OCI-LY7 (cell line): ENCODE results near the gene SLIT3. TPM values are rescaled to one million over a fixed set of nuclear protein-coding genes. Genes with fewer than 3 reads are reported as not detected.
"Not testable (repeated sequence)": the region's sequence is repeated elsewhere in the genome, so short reads cannot be mapped to it uniquely, and the experiment has no call there.

Experiments used
- BruUV-seq: library from RNA; stranded (reverse); fragments of 400-500 nt; replicated peaks from 2 replicates; lab custom pipeline; 2021; lab: Mats Ljungman, UMichigan
- CTCF ChIA-PET: fragments of 300-600 bp; sonication (Branson Sonifier 250); formaldehyde crosslinking; loops from one replicate; lab custom pipeline; 2022; ENCODE audit warnings: antibody characterized with exemption; ENCODE audit not compliant: unreplicated experiment; lab: Charles Lee
- POLR2A ChIA-PET: fragments of 300-600 bp; sonication (Branson Sonifier 250); formaldehyde crosslinking; loops from one replicate; lab custom pipeline; 2022; ENCODE audit warnings: antibody characterized with exemption; lab: Charles Lee
- DNase-seq: peaks from one replicate; pipeline ENCODE4 v3.0.0-alpha.2; 2015; ENCODE audit warnings: low spot score
- H2AFZ ChIP-seq: fragments of 200-600 bp; sonication (generic), shearing (Covaris generic); 2 replicates; pipeline ENCODE4 v1.6.1; 2014; ENCODE audit warnings: mild to moderate bottlenecking, antibody characterized with exemption, low read length, moderate library complexity
- H3K27ac ChIP-seq: fragments of 200-600 bp; sonication (generic); 2 replicates; pipeline ENCODE4 v1.5.1; 2014; ENCODE audit warnings: mixed run types, low read depth, mild to moderate bottlenecking, moderate library complexity, low read length, inconsistent platforms; ENCODE audit not compliant: poor library complexity, severe bottlenecking
- H3K36me3 ChIP-seq: fragments of 200-600 bp; sonication (generic); 2 replicates; pipeline ENCODE4 v1.6.1; 2014; ENCODE audit warnings: mild to moderate bottlenecking, antibody characterized with exemption, low read length, moderate library complexity, mixed read lengths; ENCODE audit not compliant: insufficient read depth
- H3K4me1 ChIP-seq: fragments of 200-600 bp; sonication (generic); 2 replicates; pipeline ENCODE4 v1.5.1; 2014; ENCODE audit warnings: mild to moderate bottlenecking, low read length; ENCODE audit not compliant: insufficient read depth, poor library complexity, severe bottlenecking
- H3K4me2 ChIP-seq: fragments of 200-600 bp; sonication (generic); 2 replicates; pipeline ENCODE4 v1.6.1; 2014; ENCODE audit warnings: mild to moderate bottlenecking, low read length
- H3K4me3 ChIP-seq: fragments of 200-600 bp; sonication (generic); 2 replicates; pipeline ENCODE4 v1.5.1; 2014; ENCODE audit warnings: mild to moderate bottlenecking, low read depth, low read length; ENCODE audit not compliant: poor library complexity, severe bottlenecking
- H3K79me2 ChIP-seq: fragments of 200-600 bp; sonication (generic); 2 replicates; pipeline ENCODE4 v1.6.1; 2016; ENCODE audit warnings: low read depth, mild to moderate bottlenecking, low read length, moderate library complexity, mixed read lengths; ENCODE audit not compliant: insufficient read depth
- H3K9me2 ChIP-seq: fragments of 200-600 bp; sonication (generic); 2 replicates; pipeline ENCODE4 v1.6.1; 2016; ENCODE audit warnings: mild to moderate bottlenecking, low read length, mixed read lengths; ENCODE audit not compliant: insufficient read depth
- H3K9me3 ChIP-seq: fragments of 200-600 bp; sonication (generic); 2 replicates; pipeline ENCODE4 v1.6.1; 2014; ENCODE audit warnings: mild to moderate bottlenecking, mixed run types, low read length, mixed read lengths
- H4K20me1 ChIP-seq: fragments of 200-600 bp; sonication (generic); 2 replicates; pipeline ENCODE4 v1.6.1; 2014; ENCODE audit warnings: mild to moderate bottlenecking, antibody characterized with exemption, low read length, moderate library complexity, mixed read lengths; ENCODE audit not compliant: insufficient read depth
- EZH2phosphoT487 ChIP-seq: fragments of 200-600 bp; sonication (generic); IDR thresholded peaks from 2 replicates; pipeline ENCODE4 v1.6.1; 2018; ENCODE audit warnings: low read depth, borderline replicate concordance, mild to moderate bottlenecking, mixed run types, antibody characterized with exemption, low read length, moderate library complexity, mixed read lengths
- intact Hi-C: fragments of 100-400 bp; cut with micrococcal nuclease; formaldehyde crosslinking; loops from one replicate; pipeline ENCODE4 v1.10.0; 2022; ENCODE audit not compliant: unreplicated experiment
- total RNA-seq, 2 experiments: library from RNA; depleted of rRNA in 1 of 2; stranded (reverse); fragments of >200 nt in 1 of 2; shearing (Covaris generic) in 1 of 2; gene quantifications; 2 replicates each; pipeline ENCODE4 v1.2.3, GENCODE V29; 2014 to 2022
- TF ChIP-seq, protein P1 (sequence below): fragments of 200-600 bp; sonication (generic); conservative IDR thresholded peaks from 2 replicates; pipeline ENCODE4 v1.5.1; 2014; ENCODE audit warnings: mild to moderate bottlenecking, antibody characterized with exemption, low read length, moderate library complexity, mixed read lengths

Gene SLIT3
- total RNA-seq, 2 experiments from 2014 or later = not detected

GRCh38 chr5:169142264-169142970 lies 158.5 kb downstream of the SLIT3 start:
- intact Hi-C loops = no loop called here
- Histone ChIP-seq H3K79me2 (no peaks in the 10 kb centered on the region), H3K36me3 (no peaks in the 10 kb centered on the region), H3K4me1 (no peaks in the 10 kb centered on the region), H3K27ac (no peak overlapping the region), H3K9me2 (no peaks in the 10 kb centered on the region), H4K20me1 (no peaks in the 10 kb centered on the region), H3K4me2 (no peak overlapping the region), H3K9me3 (no peaks in the 10 kb centered on the region), H3K4me3 (no peak overlapping the region), H2AFZ (no peak overlapping the region)
- BruUV-seq = no TSS peak
- POLR2A ChIA-PET = no interaction called here
- CTCF ChIA-PET = no interaction called here
- TF ChIP-seq EZH2phosphoT487 = no peak
- TF ChIP-seq, protein P1, sequence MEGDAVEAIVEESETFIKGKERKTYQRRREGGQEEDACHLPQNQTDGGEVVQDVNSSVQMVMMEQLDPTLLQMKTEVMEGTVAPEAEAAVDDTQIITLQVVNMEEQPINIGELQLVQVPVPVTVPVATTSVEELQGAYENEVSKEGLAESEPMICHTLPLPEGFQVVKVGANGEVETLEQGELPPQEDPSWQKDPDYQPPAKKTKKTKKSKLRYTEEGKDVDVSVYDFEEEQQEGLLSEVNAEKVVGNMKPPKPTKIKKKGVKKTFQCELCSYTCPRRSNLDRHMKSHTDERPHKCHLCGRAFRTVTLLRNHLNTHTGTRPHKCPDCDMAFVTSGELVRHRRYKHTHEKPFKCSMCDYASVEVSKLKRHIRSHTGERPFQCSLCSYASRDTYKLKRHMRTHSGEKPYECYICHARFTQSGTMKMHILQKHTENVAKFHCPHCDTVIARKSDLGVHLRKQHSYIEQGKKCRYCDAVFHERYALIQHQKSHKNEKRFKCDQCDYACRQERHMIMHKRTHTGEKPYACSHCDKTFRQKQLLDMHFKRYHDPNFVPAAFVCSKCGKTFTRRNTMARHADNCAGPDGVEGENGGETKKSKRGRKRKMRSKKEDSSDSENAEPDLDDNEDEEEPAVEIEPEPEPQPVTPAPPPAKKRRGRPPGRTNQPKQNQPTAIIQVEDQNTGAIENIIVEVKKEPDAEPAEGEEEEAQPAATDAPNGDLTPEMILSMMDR = no peak
- DNase-seq = no peak

DNA sequence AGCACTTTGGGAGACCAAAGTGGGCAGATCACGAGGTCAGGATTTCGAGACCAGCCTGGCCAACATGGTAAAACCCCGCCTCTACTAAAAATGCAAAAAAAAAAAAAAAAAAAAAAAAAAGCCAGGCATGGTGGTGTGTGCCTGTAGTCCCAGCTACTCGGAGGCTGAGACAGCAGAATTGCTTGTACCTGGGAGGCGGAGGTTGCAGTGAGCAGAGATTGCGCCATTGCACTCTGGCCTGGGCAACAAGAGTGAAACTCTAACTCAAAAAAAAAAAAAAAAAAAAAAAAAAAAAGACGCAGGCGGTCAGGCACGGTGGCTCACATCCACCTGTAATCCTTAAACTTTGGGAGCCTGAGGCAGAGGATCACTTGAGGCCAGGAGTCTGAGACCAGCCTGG lies 160.7 kb downstream of the SLIT3 start:
- H3K79me2 ChIP-seq, intact Hi-C loops, POLR2A ChIA-PET, H2AFZ ChIP-seq, H3K9me3 ChIP-seq, H3K4me1 ChIP-seq, H3K4me3 ChIP-seq, DNase-seq, H4K20me1 ChIP-seq, H3K27ac ChIP-seq, H3K4me2 ChIP-seq, CTCF ChIA-PET, H3K36me3 ChIP-seq, H3K9me2 ChIP-seq, BruUV-seq: not testable (repeated sequence)

- Histone ChIP-seq H3K9me3 (no peaks in the 10 kb centered on the region), H3K4me1 (no peaks in the 10 kb centered on the region), H3K9me2 (no peaks in the 10 kb centered on the region), H3K4me3 (no peak overlapping the region), H2AFZ (no peak overlapping the region), H3K79me2 (no peaks in the 10 kb centered on the region), H3K4me2 (no peak overlapping the region), H3K27ac (no peak overlapping the region), H4K20me1 (no peaks in the 10 kb centered on the region), H3K36me3 (no peaks in the 10 kb centered on the region)
- TF ChIP-seq EZH2phosphoT487 = no peak
- TF ChIP-seq, protein P1 = no peak
- POLR2A ChIA-PET = no interaction called here
- BruUV-seq = no TSS peak
- DNase-seq = no peak
- intact Hi-C loops = no loop called here
- CTCF ChIA-PET = no interaction called here
Measured at GRCh38 chr5:169139480-169140050, 161.4 kb downstream of the SLIT3 start.
